Adrenal gland (tissue), 12 donors: ENCODE data around the gene RCE1. TPM values are rescaled to one million over a fixed set of nuclear protein-coding genes. Genes with fewer than 3 reads are reported as not detected.

Experiments
- DNase-seq, 7 donors: peaks; one replicate each; pipeline ENCODE4 v3.0.0-alpha.2; 2019 to 2020
- H3K27ac ChIP-seq, 5 donors: fragments of 200-600 bp; sonication (generic) in 4 of 5; 1 replicate in 3 of 5; 2 replicates in 2 of 5; pipeline versions ENCODE4 v1.5.1 to v1.8.0; 2016 to 2020; ENCODE audit warnings: mild to moderate bottlenecking in 1 of 5
- H3K27me3 ChIP-seq: fragments of 200-600 bp; 2 replicates; pipeline ENCODE4 v1.8.0; 2021
- H3K36me3 ChIP-seq, 2 donors: fragments of 200-600 bp; replicated peaks in 1 of 2; 1 replicate in 1 of 2; 2 replicates in 1 of 2; pipeline versions ENCODE4 v1.5.1 to v1.8.0; 2018 to 2022
- H3K4me1 ChIP-seq, 2 donors: fragments of 200-600 bp; replicated peaks in 1 of 2; 1 replicate in 1 of 2; 2 replicates in 1 of 2; pipeline versions ENCODE4 v1.5.1 to v1.8.0; 2018 to 2021
- H3K4me3 ChIP-seq, 4 donors: fragments of 200-600 bp; sonication (generic) in 3 of 4; one replicate each; pipeline ENCODE4 v1.5.1; 2016 to 2018
- H3K9me3 ChIP-seq, 3 donors: fragments of 200-600 bp; sonication (generic) in 1 of 3; replicated peaks in 1 of 3; 1 replicate in 2 of 3; 2 replicates in 1 of 3; pipeline versions ENCODE4 v1.5.1 to v1.8.0; 2016 to 2021
- CTCF ChIP-seq, 6 experiments: fragments of 450-650 bp in 4 of 6; fragments of 200-600 bp in 2 of 6; sonication (generic) in 1 of 6; IDR thresholded peaks; 1 replicate in 5 of 6; 2 replicates in 1 of 6; pipeline versions ENCODE4 v1.5.1 to v1.8.0; 2016 to 2021; ENCODE audit warnings: antibody characterized with exemption in 6 of 6, mild to moderate bottlenecking in 2 of 6, moderate library complexity in 1 of 6
- POLR2A ChIP-seq, 2 donors: fragments of 450-650 bp; IDR thresholded peaks; one replicate each; pipeline ENCODE4 v1.6.1; 2017; ENCODE audit warnings: antibody characterized with exemption in 2 of 2, mild to moderate bottlenecking in 2 of 2, moderate library complexity in 1 of 2
- WGBS, 4 donors: extraction: QIAGEN DNeasy Blood & Tissue Kit in 2 of 4; methylation state at CpG; one replicate each; pipeline versions ENCODE4 v1.1.5 to v1.1.7; 2013 to 2017; 5-methylcytosine and 5-hydroxymethylcytosine counted together
- intact Hi-C, 2 donors: fragments of 100-400 bp; cut with DNase I; formaldehyde crosslinking; loops; one replicate each; pipeline versions ENCODE4 v1.14.1 to v1.15.0; 2022 to 2023
- polyA plus RNA-seq, 3 donors: library from polyadenylated mRNA; stranded (reverse); fragments of 200-250 nt in 2 of 3; fragments of 350-450 nt in 1 of 3; fragmentation: Illumina TruSeq in 1 of 3; extraction: RNeasy Lipid Tissue Mini Kit (QIAGEN cat#74804) in 1 of 3; gene quantifications; one replicate each; pipeline ENCODE4 v1.2.3, GENCODE V29; 2013 to 2014
- total RNA-seq, 9 donors: library from RNA; depleted of rRNA in 4 of 9; stranded (reverse); fragments of >200 nt in 4 of 9; fragments of 120-200 nt in 1 of 9; fragmentation: NEBNext Ultra II Directional in 1 of 9; extraction: Animal tissue kit (Norgen Biotek cat#: 25700) in 1 of 9; gene quantifications; one replicate each; pipeline versions ENCODE4 v1.1.0 to v1.2.4, GENCODE V29; 2013 to 2023
- donor health status: healthy with polysubstance abuse.
- donor health status: Bipolar disorder and iron deficiency.
- donor health status: DM: yes; HTN: yes; CAD: no.
- donor health status: DM: no; HTN: no; CAD: no.
- donor health status: DM: no; HTN: no; CAD: no.
- donor health status: DM: yes; HTN: yes; CAD: no.

RCE1 gene
- total and polyA plus RNA-seq, 12 donors = 5.2 to 24.8 (median 18.0) TPM

- Histone ChIP-seq H3K36me3 (no peaks in the 10 kb centered on the region), H3K27ac (peak overlapping the region in 1 of 5 donors; percentile 17), H3K4me1 (peaks cover 16 to 42% of the 10 kb centered on the region in 2 donors), H3K27me3 (no peaks in the 10 kb centered on the region), H3K4me3 (no peak overlapping the region), H3K9me3 (no peaks in the 10 kb centered on the region)
- TF ChIP-seq POLR2A (IDR thresholded peaks at IDR 0.05) (no peak), CTCF (IDR thresholded peaks at IDR 0.05) (no peak)
- no peak for DNase-seq
- WGBS, 4 donors = 92 to 100% (median 99%) methylated on average over 1 to 7 of the region's 7 CpGs
- intact Hi-C loops = no loop called here
Measured at GRCh38 chr11:66879000-66879399, 35.8 kb downstream of the RCE1 start.

GRCh38 chr11:66879583-66879982, 36.3 kb downstream of the RCE1 start:
- Histone ChIP-seq H3K4me1 (peaks cover 16 to 42% of the 10 kb centered on the region in 2 donors), H3K27ac (no peak overlapping the region), H3K4me3 (no peak overlapping the region), H3K27me3 (no peaks in the 10 kb centered on the region), H3K9me3 (no peaks in the 10 kb centered on the region), H3K36me3 (no peaks in the 10 kb centered on the region)
- TF ChIP-seq CTCF (IDR thresholded peaks at IDR 0.05) = no peak
- TF ChIP-seq POLR2A (IDR thresholded peaks at IDR 0.05) = no peak
- 95 to 96% (median 95%) methylated on average over 9 of the region's 9 CpGs for WGBS, 4 donors
- intact Hi-C loops = no loop called here
- DNase-seq = no peak

GRCh38 chr11:66879999-66880398, 36.8 kb downstream of the RCE1 start:
- intact Hi-C loops = no loop called here
- WGBS, 4 donors = 81 to 94% (median 87%) methylated on average over 8 of the region's 8 CpGs
- Histone ChIP-seq H3K36me3 (no peaks in the 10 kb centered on the region), H3K4me1 (peaks cover 16 to 42% of the 10 kb centered on the region in 2 donors), H3K27me3 (no peaks in the 10 kb centered on the region), H3K27ac (no peak overlapping the region), H3K4me3 (no peak overlapping the region), H3K9me3 (no peaks in the 10 kb centered on the region)
- DNase-seq = no peak
- TF ChIP-seq POLR2A (IDR thresholded peaks at IDR 0.05) (no peak), CTCF (IDR thresholded peaks at IDR 0.05) (no peak)

GRCh38 chr11:66880496-66881450, 37.5 kb downstream of the RCE1 start:
- H3K36me3 ChIP-seq = no peaks in the 10 kb centered on the region
- peak overlapping the region in 2 of 5 donors; percentile 59 to 83 for H3K27ac ChIP-seq
- 68 to 79% (median 72%) methylated on average over 10 to 14 of the region's 14 CpGs for WGBS, 4 donors
- intact Hi-C loops = no loop called here
- no peaks in the 10 kb centered on the region for H3K27me3 ChIP-seq
- peak in 3 of 7 donors; percentile 50 to 76 (median 62) for DNase-seq
- H3K9me3 ChIP-seq = no peaks in the 10 kb centered on the region
- TF ChIP-seq CTCF (IDR thresholded peaks at IDR 0.05) (no peak), POLR2A (IDR thresholded peaks at IDR 0.05) (no peak)
- peaks cover 16 to 46% of the 10 kb centered on the region in 2 donors for H3K4me1 ChIP-seq
- H3K4me3 ChIP-seq = no peak overlapping the region
